PFSK-1 (cell line): ENCODE data around the gene ETV2.

Experiments used
- FOXP2 ChIP-seq: optimal IDR thresholded peaks from 2 replicates; pipeline ENCODE3; 2011; ENCODE audit warnings: borderline replicate concordance, control low read depth, inconsistent platforms; ENCODE audit not compliant: insufficient read depth; ENCODE audit errors: extremely low read length, extremely low read depth
- POLR2AphosphoS5 ChIP-seq: IDR thresholded peaks from 2 replicates; pipeline ENCODE4 v1.6.1; 2012; ENCODE audit warnings: low read depth, mild to moderate bottlenecking, control low read depth, low read length, moderate library complexity
- TAF1 ChIP-seq: IDR thresholded peaks from 2 replicates; pipeline ENCODE4 v1.6.1; 2012; ENCODE audit warnings: low read length, control low read depth, borderline replicate concordance; ENCODE audit not compliant: insufficient read depth
- TF ChIP-seq, protein P1 (sequence below), 2 experiments: IDR thresholded peaks; 2 replicates each; pipeline versions ENCODE4 v1.6.1 to v1.8.0; 2011 to 2012; ENCODE audit warnings: low read depth in 2 of 2, low read length in 2 of 2, control low read depth in 1 of 2, inconsistent platforms in 1 of 2, mild to moderate bottlenecking in 1 of 2, moderate library complexity in 1 of 2; ENCODE audit not compliant: insufficient read depth in 1 of 2

DNA sequence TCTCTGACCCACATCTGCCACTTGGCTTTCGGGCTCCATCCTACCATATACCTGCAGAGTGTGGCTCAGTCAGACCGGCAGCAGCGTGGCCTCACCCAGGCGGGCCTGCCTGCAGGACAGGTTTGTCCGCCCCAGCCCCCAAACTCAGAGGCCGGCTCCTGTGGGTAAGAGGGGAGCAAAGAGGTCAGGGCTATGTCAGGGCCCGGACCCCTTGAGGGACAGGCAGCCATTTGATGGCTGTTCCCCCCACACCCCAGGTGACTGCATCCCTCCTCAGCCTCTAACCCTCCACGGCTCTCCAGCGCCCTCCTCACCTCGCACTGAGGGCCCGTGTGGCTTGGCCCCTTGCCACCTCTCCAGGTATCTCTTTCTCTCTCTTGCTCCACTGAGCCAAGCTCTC, 50.5 kb downstream of the ETV2 start:
- no peak for TF ChIP-seq POLR2AphosphoS5
- TF ChIP-seq TAF1, result no peak
- TF ChIP-seq, protein P1, sequence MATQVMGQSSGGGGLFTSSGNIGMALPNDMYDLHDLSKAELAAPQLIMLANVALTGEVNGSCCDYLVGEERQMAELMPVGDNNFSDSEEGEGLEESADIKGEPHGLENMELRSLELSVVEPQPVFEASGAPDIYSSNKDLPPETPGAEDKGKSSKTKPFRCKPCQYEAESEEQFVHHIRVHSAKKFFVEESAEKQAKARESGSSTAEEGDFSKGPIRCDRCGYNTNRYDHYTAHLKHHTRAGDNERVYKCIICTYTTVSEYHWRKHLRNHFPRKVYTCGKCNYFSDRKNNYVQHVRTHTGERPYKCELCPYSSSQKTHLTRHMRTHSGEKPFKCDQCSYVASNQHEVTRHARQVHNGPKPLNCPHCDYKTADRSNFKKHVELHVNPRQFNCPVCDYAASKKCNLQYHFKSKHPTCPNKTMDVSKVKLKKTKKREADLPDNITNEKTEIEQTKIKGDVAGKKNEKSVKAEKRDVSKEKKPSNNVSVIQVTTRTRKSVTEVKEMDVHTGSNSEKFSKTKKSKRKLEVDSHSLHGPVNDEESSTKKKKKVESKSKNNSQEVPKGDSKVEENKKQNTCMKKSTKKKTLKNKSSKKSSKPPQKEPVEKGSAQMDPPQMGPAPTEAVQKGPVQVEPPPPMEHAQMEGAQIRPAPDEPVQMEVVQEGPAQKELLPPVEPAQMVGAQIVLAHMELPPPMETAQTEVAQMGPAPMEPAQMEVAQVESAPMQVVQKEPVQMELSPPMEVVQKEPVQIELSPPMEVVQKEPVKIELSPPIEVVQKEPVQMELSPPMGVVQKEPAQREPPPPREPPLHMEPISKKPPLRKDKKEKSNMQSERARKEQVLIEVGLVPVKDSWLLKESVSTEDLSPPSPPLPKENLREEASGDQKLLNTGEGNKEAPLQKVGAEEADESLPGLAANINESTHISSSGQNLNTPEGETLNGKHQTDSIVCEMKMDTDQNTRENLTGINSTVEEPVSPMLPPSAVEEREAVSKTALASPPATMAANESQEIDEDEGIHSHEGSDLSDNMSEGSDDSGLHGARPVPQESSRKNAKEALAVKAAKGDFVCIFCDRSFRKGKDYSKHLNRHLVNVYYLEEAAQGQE (IDR thresholded peaks at IDR 0.05; ENCODE audit: insufficient read depth in 1 of 2, low read depth in 2 of 2, low read length in 2 of 2), result no peak
- no peak for TF ChIP-seq FOXP2
